ENCODE data around the gene ARPC2. TPM values are rescaled to one million over a fixed set of nuclear protein-coding genes. Genes with fewer than 3 reads are reported as not detected.

ARPC2 gene
- total RNA-seq, 1 experiment from 2014 or later, result 213 TPM

GRCh38 chr2:218219934-218220333 lies 2.9 kb downstream of the ARPC2 start:
- DNase-seq, result no peak
- intact Hi-C loops (cut with micrococcal nuclease), result no loop called here
- Histone ChIP-seq H3K9ac (ENCODE audit: low read length) (no peak overlapping the region), H3K4me3 (ENCODE audit: low read length) (peak overlapping the region; percentile 5; the same call in 1 of the 2 replicates), H3K27me3 (ENCODE audit: low read length) (no peaks in the 10 kb centered on the region), H3K4me1 (ENCODE audit: insufficient read depth, low read length) (peaks cover 26% of the 10 kb centered on the region), H4K20me1 (ENCODE audit: low read length) (peaks cover 24% of the 10 kb centered on the region), H3K27ac (ENCODE audit: low read length) (no peak overlapping the region), H3K79me2 (ENCODE audit: low read length) (peaks cover 83% of the 10 kb centered on the region), H2AFZ (ENCODE audit: low read length) (no peak overlapping the region), H3K36me3 (ENCODE audit: low read depth, low read length) (peaks cover 13% of the 10 kb centered on the region), H3F3A (ENCODE audit: low read length, unreplicated experiment) (no peaks in the 10 kb centered on the region), H3K9me2 (replicated peaks; ENCODE audit: low read length) (no peaks in the 10 kb centered on the region), H3K9me3 (ENCODE audit: low read length) (no peaks in the 10 kb centered on the region), H3K4me2 (ENCODE audit: low read length) (peak overlapping the region; percentile 83)
- BruUV-seq (replicated peaks), result no TSS peak
- no peak for TF ChIP-seq EZH2phosphoT487 (IDR thresholded peaks at IDR 0.05; ENCODE audit: borderline replicate concordance, low read length)
- TF ChIP-seq CTCF (conservative IDR thresholded peaks at IDR 0.05; ENCODE audit: low read depth, low read length), result no peak
- TF ChIP-seq EZH2 (IDR thresholded peaks at IDR 0.05; ENCODE audit: low read length, unreplicated experiment), result no peak
- POLR2A ChIA-PET (ENCODE audit: unreplicated experiment), result no interaction called here
- CTCF ChIA-PET, result no interaction called here
- ATAC-seq, result no peak

GRCh38 chr2:218221000-218221399 lies 4.0 kb downstream of the ARPC2 start:
- peaks cover 92% of the 10 kb centered on the region for H3K79me2 ChIP-seq (ENCODE audit: low read length)
- ATAC-seq, result no peak
- H3K27me3 ChIP-seq (ENCODE audit: low read length), result no peaks in the 10 kb centered on the region
- H3F3A ChIP-seq (ENCODE audit: low read length, unreplicated experiment), result no peaks in the 10 kb centered on the region
- H3K4me2 ChIP-seq (ENCODE audit: low read length), result no peak overlapping the region
- no peak for DNase-seq
- H4K20me1 ChIP-seq (ENCODE audit: low read length), result peaks cover 24% of the 10 kb centered on the region
- H2AFZ ChIP-seq (ENCODE audit: low read length), result no peak overlapping the region
- intact Hi-C loops (cut with micrococcal nuclease), result no loop called here
- POLR2A ChIA-PET (ENCODE audit: unreplicated experiment), result no interaction called here
- H3K4me3 ChIP-seq (ENCODE audit: low read length), result no peak overlapping the region
- H3K4me1 ChIP-seq (ENCODE audit: insufficient read depth, low read length), result peaks cover 25% of the 10 kb centered on the region
- no peak overlapping the region for H3K9ac ChIP-seq (ENCODE audit: low read length)
- no TSS peak for BruUV-seq (replicated peaks)
- H3K27ac ChIP-seq (ENCODE audit: low read length), result no peak overlapping the region
- CTCF ChIA-PET, result no interaction called here
- H3K36me3 ChIP-seq (ENCODE audit: low read depth, low read length), result peaks cover 22% of the 10 kb centered on the region
- TF ChIP-seq CTCF (conservative IDR thresholded peaks at IDR 0.05; ENCODE audit: low read depth, low read length) (no peak), EZH2phosphoT487 (IDR thresholded peaks at IDR 0.05; ENCODE audit: borderline replicate concordance, low read length) (no peak), EZH2 (IDR thresholded peaks at IDR 0.05; ENCODE audit: low read length, unreplicated experiment) (no peak)
- no peaks in the 10 kb centered on the region for H3K9me2 ChIP-seq (replicated peaks; ENCODE audit: low read length)
- no peaks in the 10 kb centered on the region for H3K9me3 ChIP-seq (ENCODE audit: low read length)

- no peaks in the 10 kb centered on the region for H3K27me3 ChIP-seq (ENCODE audit: low read length)
- H3K79me2 ChIP-seq (ENCODE audit: low read length), result peaks cover 78% of the 10 kb centered on the region
- ChIA-PET POLR2A (ENCODE audit: unreplicated experiment) (no interaction called here), CTCF (no interaction called here)
- H3K27ac ChIP-seq (ENCODE audit: low read length), result no peak overlapping the region
- H3K36me3 ChIP-seq (ENCODE audit: low read depth, low read length), result peaks cover 33% of the 10 kb centered on the region
- ATAC-seq, result no peak; the same call in 1 of the 2 replicates
- intact Hi-C loops (cut with micrococcal nuclease), result no loop called here
- H3K4me1 ChIP-seq (ENCODE audit: insufficient read depth, low read length), result peaks cover 19% of the 10 kb centered on the region
- TF ChIP-seq CTCF (conservative IDR thresholded peaks at IDR 0.05; ENCODE audit: low read depth, low read length), result no peak
- TF ChIP-seq EZH2 (IDR thresholded peaks at IDR 0.05; ENCODE audit: low read length, unreplicated experiment), result no peak
- no peak for TF ChIP-seq EZH2phosphoT487 (IDR thresholded peaks at IDR 0.05; ENCODE audit: borderline replicate concordance, low read length)
- BruUV-seq (replicated peaks), result no TSS peak
- no peak overlapping the region for H3K4me3 ChIP-seq (ENCODE audit: low read length)
- no peak overlapping the region for H3K9ac ChIP-seq (ENCODE audit: low read length)
- no peak for DNase-seq
- H3K4me2 ChIP-seq (ENCODE audit: low read length), result no peak overlapping the region
- no peaks in the 10 kb centered on the region for H3F3A ChIP-seq (ENCODE audit: low read length, unreplicated experiment)
- H3K9me2 ChIP-seq (replicated peaks; ENCODE audit: low read length), result no peaks in the 10 kb centered on the region
- H4K20me1 ChIP-seq (ENCODE audit: low read length), result peaks cover 24% of the 10 kb centered on the region
- no peaks in the 10 kb centered on the region for H3K9me3 ChIP-seq (ENCODE audit: low read length)
- no peak overlapping the region for H2AFZ ChIP-seq (ENCODE audit: low read length)
These were observed 6.1 kb downstream of the ARPC2 start for GRCh38 chr2:218223046-218223445.
